Measurements from ENCODE around the gene NVL.

Gene NVL

GRCh38 chr1:224182057-224182865 lies 147.7 kb downstream of the NVL start:
- DNase-seq (peak; percentile 35 to 42 (median 36)), ATAC-seq (replicated peaks) (peak; percentile 55)
- Mint-ChIP-seq H3K4me3 (peak overlapping the region; percentile 85 to 88), H3K9me3 (no peaks in the 10 kb centered on the region), H3K36me3 (ENCODE audit: insufficient read depth) (peaks cover 31% of the 10 kb centered on the region), H3K27me3 (no peaks in the 10 kb centered on the region), H3K4me1 (ENCODE audit: low read depth in 2 of 2) (peaks cover 20 to 44% of the 10 kb centered on the region in 2 donors), H3K27ac (peak overlapping the region; percentile 94 to 98)

GRCh38 chr1:224181453-224181810 lies 148.5 kb downstream of the NVL start:
- ATAC-seq (replicated peaks) (no peak), DNase-seq (no peak)
- Mint-ChIP-seq H3K36me3 (ENCODE audit: insufficient read depth) (peaks cover 26% of the 10 kb centered on the region), H3K4me3 (peak overlapping the region; percentile 85 to 88), H3K4me1 (ENCODE audit: low read depth in 2 of 2) (peaks cover 16 to 37% of the 10 kb centered on the region in 2 donors), H3K27me3 (no peaks in the 10 kb centered on the region), H3K9me3 (no peaks in the 10 kb centered on the region), H3K27ac (peak overlapping the region; percentile 94 to 98)

- Mint-ChIP-seq H3K4me1 (ENCODE audit: low read depth in 2 of 2) (peaks cover 16 to 37% of the 10 kb centered on the region in 2 donors), H3K4me3 (no peak overlapping the region)
Measured at GRCh38 chr1:224180783-224181452, 149.1 kb downstream of the NVL start.

GRCh38 chr1:224178894-224179293 lies 151.1 kb downstream of the NVL start:
- peaks cover 13% of the 10 kb centered on the region for H3K36me3 Mint-ChIP-seq (ENCODE audit: insufficient read depth)
- peaks cover 9 to 18% of the 10 kb centered on the region in 2 donors for H3K4me1 Mint-ChIP-seq (ENCODE audit: low read depth in 2 of 2)
- H3K27ac Mint-ChIP-seq: no peak overlapping the region
- no peaks in the 10 kb centered on the region for H3K27me3 Mint-ChIP-seq
- ATAC-seq (replicated peaks) (no peak), DNase-seq (no peak)
- H3K4me3 Mint-ChIP-seq: no peak overlapping the region
- no peaks in the 10 kb centered on the region for H3K9me3 Mint-ChIP-seq

More at GRCh38 chr1:224180783-224181452, 149.1 kb downstream of the NVL start:
- H3K36me3 Mint-ChIP-seq (ENCODE audit: insufficient read depth): peaks cover 25% of the 10 kb centered on the region
- H3K27ac Mint-ChIP-seq: peak overlapping the region in 1 of 2 donors; percentile 98
- ATAC-seq (replicated peaks) (no peak), DNase-seq (no peak)
- no peaks in the 10 kb centered on the region for H3K9me3 Mint-ChIP-seq
- no peaks in the 10 kb centered on the region for H3K27me3 Mint-ChIP-seq

GRCh38 chr1:224177356-224177999 lies 152.5 kb downstream of the NVL start:
- Mint-ChIP-seq H3K27ac (no peak overlapping the region), H3K9me3 (no peaks in the 10 kb centered on the region), H3K4me1 (ENCODE audit: low read depth in 2 of 2) (peaks cover 8 to 14% of the 10 kb centered on the region in 2 donors), H3K4me3 (no peak overlapping the region), H3K36me3 (ENCODE audit: insufficient read depth) (peaks cover 7% of the 10 kb centered on the region), H3K27me3 (no peaks in the 10 kb centered on the region)
- DNase-seq (no peak), ATAC-seq (replicated peaks) (no peak)

Measured in effector memory CD8-positive, alpha-beta T cell (primary cell).